Gastrocnemius medialis (tissue), 4 donors: Measurements from ENCODE around the gene SEMA4C. TPM values are rescaled to one million over a fixed set of nuclear protein-coding genes. Genes with fewer than 3 reads are reported as not detected.

Source experiments
- ATAC-seq, 2 donors: fragments of 150-250 bp; one replicate each; pipeline ENCODE4 v1.9.1; 2016
- DNase-seq, 2 donors: peaks; one replicate each; pipeline ENCODE4 v3.0.0-alpha.2; 2019
- H3K27ac ChIP-seq, 4 donors: fragments of 200-600 bp; sonication (generic); 1 replicate in 1 of 4; 2 replicates in 3 of 4; pipeline ENCODE4 v1.5.1; 2016 to 2018; ENCODE audit warnings: mild to moderate bottlenecking in 2 of 4, moderate library complexity in 1 of 4
- H3K27me3 ChIP-seq, 3 donors: fragments of 200-600 bp; sonication (generic) in 2 of 3; 1 replicate in 1 of 3; 2 replicates in 2 of 3; pipeline versions ENCODE4 v1.5.1 to v1.6.0; 2016 to 2019; ENCODE audit warnings: mild to moderate bottlenecking in 1 of 3, moderate library complexity in 1 of 3
- H3K36me3 ChIP-seq, 2 donors: fragments of 200-600 bp; sonication (generic) in 1 of 2; one replicate each; pipeline ENCODE4 v1.5.1; 2017 to 2018
- H3K4me1 ChIP-seq, 2 donors: fragments of 200-600 bp; sonication (generic) in 1 of 2; one replicate each; pipeline ENCODE4 v1.5.1; 2016 to 2017; ENCODE audit warnings: mild to moderate bottlenecking in 2 of 2
- H3K4me3 ChIP-seq, 4 donors: fragments of 200-600 bp; sonication (generic) in 3 of 4; 1 replicate in 1 of 4; 2 replicates in 3 of 4; pipeline ENCODE4 v1.5.1; 2016 to 2019; ENCODE audit warnings: mild to moderate bottlenecking in 2 of 4
- H3K9me3 ChIP-seq, 3 donors: fragments of 200-600 bp; sonication (generic) in 2 of 3; 1 replicate in 1 of 3; 2 replicates in 2 of 3; pipeline ENCODE4 v1.5.1; 2016 to 2019
- POLR2A ChIP-seq, 2 donors: fragments of 450-650 bp; IDR thresholded peaks; one replicate each; pipeline ENCODE4 v1.6.1; 2017; ENCODE audit warnings: antibody characterized with exemption in 2 of 2, mild to moderate bottlenecking in 2 of 2, moderate library complexity in 2 of 2
- in situ Hi-C, 4 donors: fragments of 200-750 bp; cut with MboI; loops; one replicate each; pipeline versions ENCODE4 v1.15.0 to v1.8.0; 2017; ENCODE audit warnings: low sequenced_read_pairs in 4 of 4
- intact Hi-C: fragments of 100-400 bp; cut with DNase I; formaldehyde crosslinking; loops from one replicate; pipeline ENCODE4 v1.15.1; 2023; ENCODE audit warnings: low total_unique reads
- total RNA-seq, 4 donors: library from RNA; depleted of rRNA; stranded (reverse); fragments of >200 nt; gene quantifications; one replicate each; pipeline versions ENCODE4 v1.1.0 to v1.2.3, GENCODE V29; 2016
- TF ChIP-seq, protein P1 (sequence below), 5 experiments: fragments of 450-650 bp in 3 of 5; fragments of 200-600 bp in 2 of 5; sonication (generic) in 2 of 5; IDR thresholded peaks in 4 of 5; conservative IDR thresholded peaks in 1 of 5; 1 replicate in 4 of 5; 2 replicates in 1 of 5; pipeline ENCODE4 v1.5.1; 2016 to 2019; ENCODE audit warnings: antibody characterized with exemption in 5 of 5, mild to moderate bottlenecking in 3 of 5, moderate library complexity in 3 of 5

Gene SEMA4C
- total RNA-seq, 4 donors from 2014 or later = 3.2 to 8.6 (median 6.5) TPM

GRCh38 chr2:96885432-96886347 lies 15.8 kb upstream of the SEMA4C start:
- in situ Hi-C loops = no loop called here
- Histone ChIP-seq H3K36me3 (no peaks in the 10 kb centered on the region), H3K4me3 (no peak overlapping the region), H3K27me3 (no peaks in the 10 kb centered on the region), H3K27ac (no peak overlapping the region), H3K4me1 (peaks cover 25 to 27% of the 10 kb centered on the region in 2 donors), H3K9me3 (no peaks in the 10 kb centered on the region)
- ATAC-seq (no peak), DNase-seq (no peak)
- TF ChIP-seq, protein P1, sequence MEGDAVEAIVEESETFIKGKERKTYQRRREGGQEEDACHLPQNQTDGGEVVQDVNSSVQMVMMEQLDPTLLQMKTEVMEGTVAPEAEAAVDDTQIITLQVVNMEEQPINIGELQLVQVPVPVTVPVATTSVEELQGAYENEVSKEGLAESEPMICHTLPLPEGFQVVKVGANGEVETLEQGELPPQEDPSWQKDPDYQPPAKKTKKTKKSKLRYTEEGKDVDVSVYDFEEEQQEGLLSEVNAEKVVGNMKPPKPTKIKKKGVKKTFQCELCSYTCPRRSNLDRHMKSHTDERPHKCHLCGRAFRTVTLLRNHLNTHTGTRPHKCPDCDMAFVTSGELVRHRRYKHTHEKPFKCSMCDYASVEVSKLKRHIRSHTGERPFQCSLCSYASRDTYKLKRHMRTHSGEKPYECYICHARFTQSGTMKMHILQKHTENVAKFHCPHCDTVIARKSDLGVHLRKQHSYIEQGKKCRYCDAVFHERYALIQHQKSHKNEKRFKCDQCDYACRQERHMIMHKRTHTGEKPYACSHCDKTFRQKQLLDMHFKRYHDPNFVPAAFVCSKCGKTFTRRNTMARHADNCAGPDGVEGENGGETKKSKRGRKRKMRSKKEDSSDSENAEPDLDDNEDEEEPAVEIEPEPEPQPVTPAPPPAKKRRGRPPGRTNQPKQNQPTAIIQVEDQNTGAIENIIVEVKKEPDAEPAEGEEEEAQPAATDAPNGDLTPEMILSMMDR (IDR thresholded peaks at IDR 0.05 in 4 of 5, conservative IDR thresholded peaks at IDR 0.05 in 1 of 5) = no peak
- no peak for TF ChIP-seq POLR2A (IDR thresholded peaks at IDR 0.05)
- intact Hi-C loops = no loop called here

DNA sequence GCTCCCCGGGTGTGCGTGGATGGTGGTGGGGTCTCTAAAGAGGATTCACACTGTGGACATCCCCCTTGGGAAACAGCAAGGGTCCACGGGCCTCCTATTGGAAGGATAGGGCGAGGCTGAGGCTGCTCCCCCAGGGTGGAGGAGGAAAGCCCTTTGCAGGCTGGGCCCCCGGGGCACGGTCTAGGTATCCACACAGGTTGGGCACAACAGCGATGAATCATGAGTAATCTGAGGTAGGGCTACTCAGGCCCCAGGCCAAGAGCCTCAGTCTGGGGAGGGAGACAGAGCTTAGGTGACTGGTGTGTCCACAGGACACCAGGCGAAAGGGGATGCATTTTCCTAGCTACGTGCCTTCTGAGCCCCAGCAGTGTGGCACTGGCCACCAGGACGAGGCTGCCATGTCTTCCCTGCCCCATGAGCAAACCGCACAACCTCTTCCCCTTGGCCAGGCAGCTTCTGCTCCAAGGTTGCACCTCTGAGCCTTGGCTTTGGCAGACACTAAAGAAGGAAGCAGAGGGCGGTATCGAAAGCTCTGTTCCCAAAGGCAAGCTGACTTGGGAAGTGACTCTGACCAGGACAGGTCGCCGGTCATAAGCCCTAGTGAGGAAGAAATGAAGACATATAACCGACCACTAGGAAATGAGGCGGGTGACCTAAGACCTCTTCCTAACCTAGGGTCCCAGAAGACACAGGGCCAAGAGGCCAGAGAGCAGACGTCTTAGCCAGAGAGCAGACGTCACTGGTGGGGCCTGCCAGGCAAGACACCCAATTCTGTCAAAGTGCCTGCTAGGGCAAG lies 14.6 kb upstream of the SEMA4C start:
- DNase-seq (no peak), ATAC-seq (no peak)
- peaks cover 22 to 23% of the 10 kb centered on the region in 2 donors for H3K4me1 ChIP-seq
- in situ Hi-C loops (no loop called here), intact Hi-C loops (no loop called here)
- H3K27ac ChIP-seq = no peak overlapping the region
- H3K27me3 ChIP-seq = no peaks in the 10 kb centered on the region
- no peak overlapping the region for H3K4me3 ChIP-seq
- no peak for TF ChIP-seq POLR2A (IDR thresholded peaks at IDR 0.05)
- TF ChIP-seq, protein P1 (IDR thresholded peaks at IDR 0.05 in 4 of 5, conservative IDR thresholded peaks at IDR 0.05 in 1 of 5) = no peak
- H3K9me3 ChIP-seq = no peaks in the 10 kb centered on the region
- no peaks in the 10 kb centered on the region for H3K36me3 ChIP-seq

- ATAC-seq = no peak
- no peak for TF ChIP-seq POLR2A (IDR thresholded peaks at IDR 0.05)
- TF ChIP-seq, protein P1 (IDR thresholded peaks at IDR 0.05 in 4 of 5, conservative IDR thresholded peaks at IDR 0.05 in 1 of 5) = no peak
- H3K27ac ChIP-seq = no peak overlapping the region
- no peaks in the 10 kb centered on the region for H3K9me3 ChIP-seq
- no peaks in the 10 kb centered on the region for H3K27me3 ChIP-seq
- DNase-seq = no peak
- in situ Hi-C loops = no loop called here
- no peak overlapping the region for H3K4me3 ChIP-seq
- intact Hi-C loops = no loop called here
- no peaks in the 10 kb centered on the region for H3K36me3 ChIP-seq
- H3K4me1 ChIP-seq = peaks cover 13 to 14% of the 10 kb centered on the region in 2 donors
These were observed 13.4 kb upstream of the SEMA4C start for GRCh38 chr2:96883306-96883705.

DNA sequence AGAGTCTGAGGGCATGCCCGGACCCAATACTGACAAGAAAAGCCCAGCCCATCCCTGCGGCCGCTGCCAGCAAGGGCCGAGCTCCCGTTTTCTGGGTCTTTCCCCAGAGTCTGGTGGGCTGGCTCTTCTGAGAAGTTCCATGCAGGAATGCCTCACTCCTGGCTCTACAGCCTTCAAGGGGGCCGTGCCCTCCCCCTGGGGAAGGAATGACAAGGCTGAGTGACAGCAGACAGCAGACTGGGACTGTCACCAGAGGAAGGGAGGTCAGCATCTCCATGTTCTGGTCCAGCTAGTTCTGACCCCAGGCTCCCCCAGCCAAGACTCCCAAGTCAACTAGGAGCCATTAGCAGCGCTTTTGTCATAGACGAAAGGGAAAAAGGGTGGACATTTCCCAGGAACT lies 13.0 kb upstream of the SEMA4C start:
- Histone ChIP-seq H3K36me3 (no peaks in the 10 kb centered on the region), H3K27me3 (no peaks in the 10 kb centered on the region), H3K9me3 (no peaks in the 10 kb centered on the region), H3K27ac (no peak overlapping the region), H3K4me1 (peaks cover 9 to 10% of the 10 kb centered on the region in 2 donors), H3K4me3 (no peak overlapping the region)
- intact Hi-C loops = no loop called here
- in situ Hi-C loops = no loop called here
- ATAC-seq (no peak), DNase-seq (no peak)
- TF ChIP-seq POLR2A (IDR thresholded peaks at IDR 0.05) = no peak
- TF ChIP-seq, protein P1 (IDR thresholded peaks at IDR 0.05 in 4 of 5, conservative IDR thresholded peaks at IDR 0.05 in 1 of 5) = no peak
